Stomach (tissue), 4 donors: ENCODE data around the gene CYFIP1.

ENCODE experiments used
- POLR2A ChIP-seq, 4 donors: fragments of 450-650 bp; IDR thresholded peaks; one replicate each; pipeline ENCODE4 v1.6.1; 2016; ENCODE audit warnings: antibody characterized with exemption in 4 of 4, control low read depth in 2 of 4, mild to moderate bottlenecking in 1 of 4, moderate library complexity in 1 of 4
- POLR2AphosphoS5 ChIP-seq, 3 donors: sonication (generic); formaldehyde crosslinking; IDR thresholded peaks; one replicate each; pipeline ENCODE4 v1.6.1; 2016; ENCODE audit warnings: antibody characterized with exemption in 3 of 3
- TF ChIP-seq, protein P1 (sequence below), 7 experiments: fragments of 450-650 bp in 4 of 7; fragments of 200-600 bp in 3 of 7; sonication (generic) in 3 of 7; IDR thresholded peaks; one replicate each; pipeline ENCODE4 v1.5.1; 2016 to 2019; ENCODE audit warnings: antibody characterized with exemption in 7 of 7, control low read depth in 2 of 7, mild to moderate bottlenecking in 1 of 7

DNA sequence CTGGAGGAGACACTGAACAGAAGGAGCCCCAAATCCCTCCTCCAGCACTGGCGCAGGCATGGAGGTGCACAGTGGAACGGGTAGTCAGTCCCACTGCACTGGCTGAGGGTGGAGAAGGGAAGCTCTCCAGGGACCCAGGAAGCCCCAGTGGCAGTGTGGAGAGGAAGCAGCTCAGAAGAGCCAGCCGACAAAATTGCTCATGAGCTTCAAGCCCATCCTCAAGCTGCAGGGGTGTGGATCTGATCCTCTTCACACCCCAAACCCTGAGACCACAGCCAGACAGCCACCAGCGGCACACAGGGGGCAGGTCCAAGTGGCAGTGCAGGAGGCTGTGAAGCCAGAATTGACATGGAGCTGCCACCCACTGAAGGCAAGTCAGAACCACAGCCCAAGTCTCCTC lies 32.1 kb downstream of the CYFIP1 start:
- TF ChIP-seq POLR2A (IDR thresholded peaks at IDR 0.05) (no peak), POLR2AphosphoS5 (IDR thresholded peaks at IDR 0.05) (no peak)
- TF ChIP-seq, protein P1, sequence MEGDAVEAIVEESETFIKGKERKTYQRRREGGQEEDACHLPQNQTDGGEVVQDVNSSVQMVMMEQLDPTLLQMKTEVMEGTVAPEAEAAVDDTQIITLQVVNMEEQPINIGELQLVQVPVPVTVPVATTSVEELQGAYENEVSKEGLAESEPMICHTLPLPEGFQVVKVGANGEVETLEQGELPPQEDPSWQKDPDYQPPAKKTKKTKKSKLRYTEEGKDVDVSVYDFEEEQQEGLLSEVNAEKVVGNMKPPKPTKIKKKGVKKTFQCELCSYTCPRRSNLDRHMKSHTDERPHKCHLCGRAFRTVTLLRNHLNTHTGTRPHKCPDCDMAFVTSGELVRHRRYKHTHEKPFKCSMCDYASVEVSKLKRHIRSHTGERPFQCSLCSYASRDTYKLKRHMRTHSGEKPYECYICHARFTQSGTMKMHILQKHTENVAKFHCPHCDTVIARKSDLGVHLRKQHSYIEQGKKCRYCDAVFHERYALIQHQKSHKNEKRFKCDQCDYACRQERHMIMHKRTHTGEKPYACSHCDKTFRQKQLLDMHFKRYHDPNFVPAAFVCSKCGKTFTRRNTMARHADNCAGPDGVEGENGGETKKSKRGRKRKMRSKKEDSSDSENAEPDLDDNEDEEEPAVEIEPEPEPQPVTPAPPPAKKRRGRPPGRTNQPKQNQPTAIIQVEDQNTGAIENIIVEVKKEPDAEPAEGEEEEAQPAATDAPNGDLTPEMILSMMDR (IDR thresholded peaks at IDR 0.05) = no peak
